HepG2 (cell line): ENCODE data around the gene ZNF500. TPM values are rescaled to one million over a fixed set of nuclear protein-coding genes. Genes with fewer than 3 reads are reported as not detected.

Experiments
- ATF1 ChIP-seq: IDR thresholded peaks from 2 replicates; pipeline ENCODE4 v1.6.1; 2016; ENCODE audit warnings: mild to moderate bottlenecking, control low read depth
- CEBPB ChIP-seq: IDR thresholded peaks from 2 replicates; pipeline ENCODE4 v1.6.1; 2011; ENCODE audit warnings: low read depth, low read length, improper control_type of control experiment, borderline replicate concordance
- DBP ChIP-seq: sonication (generic); formaldehyde crosslinking; IDR thresholded peaks from 2 replicates; pipeline ENCODE4 v1.4.0; 2020; ENCODE audit warnings: missing genetic modification reagents; ENCODE audit errors: not compliant biosample characterization
- ISL2 ChIP-seq: sonication (generic); formaldehyde crosslinking; IDR thresholded peaks from 2 replicates; pipeline ENCODE4 v1.5.0; 2020; ENCODE audit warnings: missing genetic modification reagents
- KIAA2018 ChIP-seq: sonication (generic); formaldehyde crosslinking; IDR thresholded peaks from 2 replicates; pipeline ENCODE4 v1.5.0; 2020; ENCODE audit warnings: mild to moderate bottlenecking, missing genetic modification reagents, borderline replicate concordance
- MAZ ChIP-seq, 2 experiments: sonication (generic) in 1 of 2; formaldehyde crosslinking in 1 of 2; IDR thresholded peaks; 2 replicates each; pipeline versions ENCODE4 v1.5.0 to v1.6.1; 2012 to 2020; ENCODE audit warnings: low read depth in 2 of 2, mild to moderate bottlenecking in 2 of 2, borderline replicate concordance in 1 of 2, improper control_type of control experiment in 1 of 2, low read length in 1 of 2, missing genetic modification reagents in 1 of 2, moderate library complexity in 1 of 2
- NPAS2 ChIP-seq: sonication (generic); formaldehyde crosslinking; IDR thresholded peaks from 2 replicates; pipeline ENCODE4 v1.8.0; 2022; ENCODE audit warnings: mild to moderate bottlenecking, missing genetic modification reagents, borderline replicate concordance
- PHF21A ChIP-seq: sonication (generic); formaldehyde crosslinking; IDR thresholded peaks from 2 replicates; pipeline ENCODE4 v1.5.0; 2020; ENCODE audit warnings: mild to moderate bottlenecking, missing genetic modification reagents
- POGZ ChIP-seq: sonication (generic); formaldehyde crosslinking; IDR thresholded peaks from 2 replicates; pipeline ENCODE4 v1.4.0; 2020; ENCODE audit warnings: mild to moderate bottlenecking, missing genetic modification reagents
- SIX4 ChIP-seq: sonication (generic); formaldehyde crosslinking; IDR thresholded peaks from 2 replicates; pipeline ENCODE4 v1.4.0; 2020; ENCODE audit warnings: missing genetic modification reagents
- SMARCE1 ChIP-seq: fragments of 450-650 bp; IDR thresholded peaks from 2 replicates; pipeline ENCODE4 v1.6.1; 2017; ENCODE audit warnings: borderline replicate concordance
- SUZ12 ChIP-seq: fragments of 150-350 bp; IDR thresholded peaks from 2 replicates; pipeline ENCODE4 v1.6.1; 2014; ENCODE audit warnings: low read depth, low read length
- TARDBP ChIP-seq: sonication (generic); formaldehyde crosslinking; IDR thresholded peaks from 2 replicates; pipeline ENCODE4 v1.8.0; 2022; ENCODE audit warnings: mild to moderate bottlenecking, missing genetic modification reagents
- TEAD2 ChIP-seq: sonication (generic); formaldehyde crosslinking; IDR thresholded peaks from 2 replicates; pipeline ENCODE4 v1.9.0; 2021; ENCODE audit warnings: missing genetic modification reagents
- YEATS4 ChIP-seq: sonication (generic); formaldehyde crosslinking; IDR thresholded peaks from 2 replicates; pipeline ENCODE4 v1.4.0; 2020; ENCODE audit warnings: missing genetic modification reagents, borderline replicate concordance
- ZBTB3 ChIP-seq: sonication (generic); formaldehyde crosslinking; IDR thresholded peaks from 2 replicates; pipeline ENCODE4 v1.4.0; 2020; ENCODE audit warnings: low read depth, mild to moderate bottlenecking, moderate library complexity, missing genetic modification reagents, borderline replicate concordance
- ZFP1 ChIP-seq: IDR thresholded peaks from 2 replicates; pipeline ENCODE4 v1.6.1; 2016
- ZFP41 ChIP-seq: sonication (generic); formaldehyde crosslinking; IDR thresholded peaks from 2 replicates; pipeline ENCODE4 v1.4.0; 2020; ENCODE audit warnings: mild to moderate bottlenecking, missing genetic modification reagents, borderline replicate concordance
- ZNF747 ChIP-seq: sonication (generic); formaldehyde crosslinking; IDR thresholded peaks from 2 replicates; pipeline ENCODE4 v1.8.1; 2023; ENCODE audit warnings: missing genetic modification reagents, mild to moderate bottlenecking, borderline replicate concordance
- ZNF766 ChIP-seq: sonication (generic); formaldehyde crosslinking; IDR thresholded peaks from 2 replicates; pipeline ENCODE4 v1.5.0; 2020; ENCODE audit warnings: missing genetic modification reagents, borderline replicate concordance
- ZNF768 ChIP-seq: sonication (generic); formaldehyde crosslinking; IDR thresholded peaks from 2 replicates; pipeline ENCODE4 v1.4.0; 2020; ENCODE audit warnings: missing genetic modification reagents
- ZSCAN30 ChIP-seq: sonication (generic); formaldehyde crosslinking; IDR thresholded peaks from 2 replicates; pipeline ENCODE4 v1.5.0; 2020; ENCODE audit warnings: mild to moderate bottlenecking, missing genetic modification reagents
- polyA plus RNA-seq, 8 experiments: library from polyadenylated mRNA; depleted of rRNA in 3 of 8; stranded (reverse) in 7 of 8; unstranded in 1 of 8; fragments of >200 nt; fragmentation: Illumina TruSeq in 4 of 8; extraction: Trizol in 4 of 8; gene quantifications; 2 replicates each; pipeline versions ENCODE4 v1.2.1 to v1.2.3, GENCODE V29; 2011 to 2016; ENCODE audit warnings: low read depth in 4 of 8, missing spikeins in 1 of 8, mixed read lengths in 1 of 8; ENCODE audit not compliant: insufficient read depth in 1 of 8
- total RNA-seq, 5 experiments: library from RNA; depleted of rRNA; stranded (reverse); fragments of >200 nt; fragmentation: Illumina TruSeq; extraction: Trizol; gene quantifications; 2 replicates each; pipeline ENCODE4 v1.2.3, GENCODE V29; 2016; ENCODE audit warnings: low read depth in 1 of 5

Gene ZNF500
- total and polyA plus RNA-seq, 2 of the 13 experiments (the other 11 are each of a cell fraction or from before 2014, with no cell fraction given) = 6.1 to 12.2 TPM

- TF ChIP-seq KIAA2018 = no peak
- TF ChIP-seq PHF21A (CRISPR knock-in tag) = peak; percentile 90
- no peak for TF ChIP-seq MAZ (IDR thresholded peaks at IDR 0.05; ENCODE audit: borderline replicate concordance, low read depth, low read length)
- TF ChIP-seq MAZ (CRISPR knock-in tag; IDR thresholded peaks at IDR 0.05; ENCODE audit: low read depth) = peak; percentile 53; the same call in 1 of the 2 replicates
- no peak for TF ChIP-seq ZBTB3 (CRISPR knock-in tag)
- TF ChIP-seq CEBPB = no peak; the same call in 1 of the 2 replicates
- no peak for TF ChIP-seq ATF1
- no peak for TF ChIP-seq SMARCE1
- TF ChIP-seq ZFP41 (CRISPR knock-in tag) = no peak
- TF ChIP-seq NPAS2 (CRISPR knock-in tag) = no peak
- TF ChIP-seq SIX4 = no peak
- TF ChIP-seq ZSCAN30 = no peak
- peak; percentile 44; the same call in 1 of the 2 replicates for TF ChIP-seq ISL2 (CRISPR knock-in tag)
- no peak; the same call in 1 of the 2 replicates for TF ChIP-seq ZNF747 (CRISPR knock-in tag)
- TF ChIP-seq DBP = no peak
- TF ChIP-seq TEAD2 = no peak
- peak; percentile 48; the same call in 1 of the 2 replicates for TF ChIP-seq ZNF768 (CRISPR knock-in tag)
- peak; percentile 64; the same call in 1 of the 2 replicates for TF ChIP-seq YEATS4
- TF ChIP-seq SUZ12 = peak; percentile 72
- TF ChIP-seq ZFP1 (CRISPR knock-in tag) = no peak
- TF ChIP-seq ZNF766 (CRISPR knock-in tag) = 0 out of 2 replicates have a peak, but pooled peaks have one; percentile 46
- TF ChIP-seq TARDBP = peak; percentile 59
- peak; percentile 43 for TF ChIP-seq POGZ (CRISPR knock-in tag)
Measured at GRCh38 chr16:4766875-4767628, at the start of gene ZNF500 (continued).
